Measurements from ENCODE around the gene GNAO1. TPM values are rescaled to one million over a fixed set of nuclear protein-coding genes. Genes with fewer than 3 reads are reported as not detected.

Gene GNAO1
- total and polyA plus RNA-seq, 9 of the 15 experiments (the other 6 are each of a cell fraction or from before 2014, with no cell fraction given): 0.07 to 0.42 (median 0.08) TPM; not detected in 5

DNA sequence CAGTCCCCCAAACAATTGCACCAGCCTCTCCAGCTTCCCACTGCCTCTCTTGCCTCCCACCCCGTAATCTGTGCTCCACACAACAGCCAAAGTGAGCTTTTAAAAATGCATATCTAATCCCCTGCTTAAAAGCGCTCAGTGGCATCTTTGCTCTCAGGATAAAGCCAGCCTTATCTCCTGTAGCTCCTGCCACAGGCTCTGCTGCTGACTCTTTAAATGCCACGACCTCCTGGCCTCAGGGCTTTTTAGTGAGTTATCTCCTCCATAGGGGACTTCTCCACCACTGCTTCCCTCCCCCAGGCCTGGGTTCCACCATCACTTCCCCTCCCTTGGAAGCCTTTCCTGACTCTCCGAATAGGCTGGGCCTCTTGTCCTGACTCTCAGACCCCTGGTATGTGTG, 98.6 kb downstream of the GNAO1 start (continued):
- TF ChIP-seq, protein P1, sequence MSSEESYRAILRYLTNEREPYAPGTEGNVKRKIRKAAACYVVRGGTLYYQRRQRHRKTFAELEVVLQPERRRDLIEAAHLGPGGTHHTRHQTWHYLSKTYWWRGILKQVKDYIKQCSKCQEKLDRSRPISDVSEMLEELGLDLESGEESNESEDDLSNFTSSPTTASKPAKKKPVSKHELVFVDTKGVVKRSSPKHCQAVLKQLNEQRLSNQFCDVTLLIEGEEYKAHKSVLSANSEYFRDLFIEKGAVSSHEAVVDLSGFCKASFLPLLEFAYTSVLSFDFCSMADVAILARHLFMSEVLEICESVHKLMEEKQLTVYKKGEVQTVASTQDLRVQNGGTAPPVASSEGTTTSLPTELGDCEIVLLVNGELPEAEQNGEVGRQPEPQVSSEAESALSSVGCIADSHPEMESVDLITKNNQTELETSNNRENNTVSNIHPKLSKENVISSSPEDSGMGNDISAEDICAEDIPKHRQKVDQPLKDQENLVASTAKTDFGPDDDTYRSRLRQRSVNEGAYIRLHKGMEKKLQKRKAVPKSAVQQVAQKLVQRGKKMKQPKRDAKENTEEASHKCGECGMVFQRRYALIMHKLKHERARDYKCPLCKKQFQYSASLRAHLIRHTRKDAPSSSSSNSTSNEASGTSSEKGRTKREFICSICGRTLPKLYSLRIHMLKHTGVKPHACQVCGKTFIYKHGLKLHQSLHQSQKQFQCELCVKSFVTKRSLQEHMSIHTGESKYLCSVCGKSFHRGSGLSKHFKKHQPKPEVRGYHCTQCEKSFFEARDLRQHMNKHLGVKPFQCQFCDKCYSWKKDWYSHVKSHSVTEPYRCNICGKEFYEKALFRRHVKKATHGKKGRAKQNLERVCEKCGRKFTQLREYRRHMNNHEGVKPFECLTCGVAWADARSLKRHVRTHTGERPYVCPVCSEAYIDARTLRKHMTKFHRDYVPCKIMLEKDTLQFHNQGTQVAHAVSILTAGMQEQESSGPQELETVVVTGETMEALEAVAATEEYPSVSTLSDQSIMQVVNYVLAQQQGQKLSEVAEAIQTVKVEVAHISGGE (CRISPR knock-in tag; IDR thresholded peaks at IDR 0.05): peak in 1 of 3 experiments; percentile 56; a peak in 1 of 6 replicates
- no peak for TF ChIP-seq NR4A1 (CRISPR knock-in tag; IDR thresholded peaks at IDR 0.05)
- TF ChIP-seq NR4A1 (tag; IDR thresholded peaks at IDR 0.05): 0 out of 2 replicates have a peak, but pooled peaks have one; percentile 30
- peak; percentile 69 for TF ChIP-seq LEF1 (IDR thresholded peaks at IDR 0.05)
- peak; percentile 85 to 90; a peak in 3 of 4 replicates for TF ChIP-seq ARNT (IDR thresholded peaks at IDR 0.05)
- TF ChIP-seq JUND (IDR thresholded peaks at IDR 0.05; ENCODE audit: borderline replicate concordance, low read depth, low read length): peak; percentile 25; the same call in 1 of the 2 replicates
- TF ChIP-seq JUND (tag; IDR thresholded peaks at IDR 0.05; ENCODE audit: borderline replicate concordance, low read depth, low read length): no peak; the same call in 2 of the 3 replicates
- TF ChIP-seq ID3 (CRISPR knock-in tag; IDR thresholded peaks at IDR 0.05): no peak
- peak; percentile 99 for TF ChIP-seq ID3 (tag; IDR thresholded peaks at IDR 0.05)
- TF ChIP-seq BHLHE40 (IDR thresholded peaks at IDR 0.05; ENCODE audit: low read length): peak; percentile 75
- peak; percentile 62 for TF ChIP-seq KHSRP (IDR thresholded peaks at IDR 0.05)
- TF ChIP-seq RCOR1 (IDR thresholded peaks at IDR 0.05; ENCODE audit: borderline replicate concordance in 1 of 2, low read depth in 2 of 2, low read length in 2 of 2): peak; percentile 94 to 99
- TF ChIP-seq CBFA2T3 (IDR thresholded peaks at IDR 0.05): peak; percentile 99
- TF ChIP-seq HDAC1 (IDR thresholded peaks at IDR 0.05): peak; percentile 92 to 99
- TF ChIP-seq TBL1XR1 (IDR thresholded peaks at IDR 0.05; ENCODE audit: low read length in 2 of 2): peak in 1 of 2 experiments; percentile 64; a peak in 2 of 4 replicates
- TF ChIP-seq MCM5 (IDR thresholded peaks at IDR 0.05; ENCODE audit: low read depth): no peak
- TF ChIP-seq PHB2 (IDR thresholded peaks at IDR 0.05; ENCODE audit: low read depth): peak; percentile 92
- peak; percentile 39 to 46; a peak in 1 of 4 replicates for TF ChIP-seq MAZ (CRISPR knock-in tag; conservative IDR thresholded peaks at IDR 0.05 in 1 of 2, IDR thresholded peaks at IDR 0.05 in 1 of 2)
- peak; percentile 93 for TF ChIP-seq POLR2AphosphoS5 (IDR thresholded peaks at IDR 0.05; ENCODE audit: control insufficient read depth, insufficient read depth, low read depth, low read length)
- peak; percentile 76; the same call in 1 of the 2 replicates for TF ChIP-seq ZNF644 (tag; IDR thresholded peaks at IDR 0.05; ENCODE audit: low read depth)
- no peak for TF ChIP-seq ZNF696 (CRISPR knock-in tag; conservative IDR thresholded peaks at IDR 0.05)
- peak; percentile 82 for TF ChIP-seq SMARCE1 (IDR thresholded peaks at IDR 0.05)
- 0 out of 2 replicates have a peak, but pooled peaks have one; percentile 36 for TF ChIP-seq FOSL1 (tag; conservative IDR thresholded peaks at IDR 0.05)
- TF ChIP-seq, protein P2, sequence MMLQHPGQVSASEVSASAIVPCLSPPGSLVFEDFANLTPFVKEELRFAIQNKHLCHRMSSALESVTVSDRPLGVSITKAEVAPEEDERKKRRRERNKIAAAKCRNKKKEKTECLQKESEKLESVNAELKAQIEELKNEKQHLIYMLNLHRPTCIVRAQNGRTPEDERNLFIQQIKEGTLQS (IDR thresholded peaks at IDR 0.05): peak; percentile 17; the same call in 1 of the 2 replicates
- TF ChIP-seq, protein P2 (CRISPR knock-in tag; conservative IDR thresholded peaks at IDR 0.05): no peak
- peak; percentile 93 for TF ChIP-seq NCOR1 (IDR thresholded peaks at IDR 0.05)
- 0 out of 2 replicates have a peak, but pooled peaks have one; percentile 12 for TF ChIP-seq ESRRA (IDR thresholded peaks at IDR 0.05; ENCODE audit: borderline replicate concordance, low read depth)
